GM23338 (cell line): Measurements from ENCODE around the gene PACS1. TPM values are rescaled to one million over a fixed set of nuclear protein-coding genes. Genes with fewer than 3 reads are reported as not detected.

Experiments
- ATAC-seq: fragments of 200-7000 bp; cut with Tn5 transposase; 3 replicates; pipeline ENCODE4 v1.9.1; 2020
- DNase-seq: peaks from one replicate; pipeline ENCODE4 v3.0.0-alpha.2; 2015; ENCODE audit warnings: low spot score
- H2AFZ ChIP-seq: fragments of 200-600 bp; sonication (generic); 2 replicates; pipeline ENCODE4 v1.8.0; 2016; ENCODE audit warnings: antibody characterized with exemption, mild to moderate bottlenecking, moderate library complexity
- H3F3A ChIP-seq: fragments of 200-600 bp; sonication (generic); replicated peaks from 2 replicates; pipeline ENCODE4 v1.8.0; 2017; ENCODE audit warnings: antibody characterized with exemption, mixed run types, low read depth
- H3K27ac ChIP-seq: fragments of 200-600 bp; sonication (generic); 2 replicates; pipeline ENCODE4 v1.6.1; 2016; ENCODE audit warnings: low read depth
- H3K27me3 ChIP-seq: fragments of 200-600 bp; sonication (generic); 2 replicates; pipeline ENCODE4 v1.8.0; 2016; ENCODE audit warnings: mild to moderate bottlenecking, mixed run types, moderate library complexity; ENCODE audit not compliant: insufficient read depth
- H3K36me3 ChIP-seq: fragments of 200-600 bp; sonication (generic); 2 replicates; pipeline ENCODE4 v1.8.0; 2016; ENCODE audit warnings: mild to moderate bottlenecking; ENCODE audit not compliant: insufficient read depth
- H3K4me1 ChIP-seq: fragments of 200-600 bp; sonication (generic); 2 replicates; pipeline ENCODE4 v1.8.0; 2016; ENCODE audit warnings: mild to moderate bottlenecking, moderate library complexity; ENCODE audit not compliant: insufficient read depth
- H3K4me2 ChIP-seq: fragments of 200-600 bp; sonication (generic); 2 replicates; pipeline ENCODE4 v1.7.1; 2017; ENCODE audit warnings: mixed run types
- H3K4me3 ChIP-seq: fragments of 200-600 bp; sonication (generic); 2 replicates; pipeline ENCODE4 v1.6.1; 2016; ENCODE audit warnings: mixed run types
- H3K79me2 ChIP-seq: fragments of 200-600 bp; sonication (generic); replicated peaks from 2 replicates; pipeline ENCODE4 v1.8.0; 2017; ENCODE audit warnings: mild to moderate bottlenecking; ENCODE audit not compliant: insufficient read depth
- H3K9me2 ChIP-seq: fragments of 200-600 bp; sonication (generic); 2 replicates; pipeline ENCODE4 v1.8.0; 2017; ENCODE audit not compliant: insufficient read depth
- H4K20me1 ChIP-seq: fragments of 200-600 bp; sonication (generic); replicated peaks from 2 replicates; pipeline ENCODE4 v1.8.0; 2017; ENCODE audit warnings: mild to moderate bottlenecking; ENCODE audit not compliant: insufficient read depth
- H3K27ac Mint-ChIP-seq: 2 replicates; pipeline ENCODE4 v1.8.0; 2020; ENCODE audit warnings: inconsistent platforms, mild to moderate bottlenecking, moderate library complexity, mixed read lengths
- H3K27me3 Mint-ChIP-seq: 3 replicates; pipeline ENCODE4 v1.8.0; 2022; ENCODE audit warnings: low read depth, mild to moderate bottlenecking, moderate library complexity, mixed read lengths, inconsistent platforms; ENCODE audit not compliant: insufficient read depth, poor library complexity
- H3K36me3 Mint-ChIP-seq: 3 replicates; pipeline ENCODE4 v1.8.0; 2021; ENCODE audit warnings: low read depth, mild to moderate bottlenecking, inconsistent platforms, moderate library complexity, mixed read lengths
- H3K4me1 Mint-ChIP-seq: 3 replicates; pipeline ENCODE4 v1.8.0; 2020; ENCODE audit warnings: mild to moderate bottlenecking, inconsistent platforms, mixed read lengths
- H3K4me3 Mint-ChIP-seq: 3 replicates; pipeline ENCODE4 v1.8.0; 2021; ENCODE audit warnings: moderate library complexity, mild to moderate bottlenecking, inconsistent platforms, mixed read lengths
- H3K9me3 Mint-ChIP-seq: 3 replicates; pipeline ENCODE4 v1.8.0; 2020; ENCODE audit warnings: moderate library complexity, mild to moderate bottlenecking, inconsistent platforms, mixed read lengths
- CREB1 ChIP-seq: fragments of 250-450 bp; sonication (Bioruptor Pico); IDR thresholded peaks from 2 replicates; pipeline ENCODE4 v1.5.0; 2020; ENCODE audit warnings: low read depth, mild to moderate bottlenecking, moderate library complexity
- EZH2 ChIP-seq: fragments of 200-600 bp; sonication (generic); IDR thresholded peaks from one replicate; pipeline ENCODE4 v1.8.0; 2017; ENCODE audit warnings: antibody characterized with exemption, mild to moderate bottlenecking, low read depth; ENCODE audit not compliant: unreplicated experiment
- EZH2phosphoT487 ChIP-seq: fragments of 200-600 bp; sonication (generic); IDR thresholded peaks from one replicate; pipeline ENCODE4 v1.8.1; 2018; ENCODE audit warnings: antibody characterized with exemption; ENCODE audit not compliant: unreplicated experiment
- JUNB ChIP-seq: IDR thresholded peaks from one replicate; pipeline ENCODE4 v1.6.1; 2016; ENCODE audit warnings: antibody characterized with exemption; ENCODE audit not compliant: unreplicated experiment
- POLR2AphosphoS5 ChIP-seq: IDR thresholded peaks from 2 replicates; pipeline ENCODE4 v1.6.1; 2016; ENCODE audit warnings: antibody characterized with exemption, low read depth
- STAT1 ChIP-seq: IDR thresholded peaks from one replicate; pipeline ENCODE4 v1.6.1; 2016; ENCODE audit warnings: antibody characterized with exemption; ENCODE audit not compliant: unreplicated experiment
- ZNF114 ChIP-seq: fragments of 250-450 bp; sonication (Bioruptor Pico); IDR thresholded peaks from 2 replicates; pipeline ENCODE4 v1.5.0; 2020; ENCODE audit warnings: mild to moderate bottlenecking, moderate library complexity
- ZNF331 ChIP-seq: fragments of 250-450 bp; sonication (Bioruptor Pico); IDR thresholded peaks from 2 replicates; pipeline ENCODE4 v1.5.0; 2020; ENCODE audit warnings: low read depth, mild to moderate bottlenecking, moderate library complexity
- polyA plus RNA-seq: library from polyadenylated mRNA; unstranded; fragments of >200 nt; fragmentation: Nextera tagmentation; extraction: Ambion mirVana; gene quantifications from 2 replicates; pipeline ENCODE4 v1.2.1, GENCODE V29; 2016
- total RNA-seq: library from RNA; depleted of rRNA; stranded (reverse); fragments of >200 nt; shearing (Covaris generic); gene quantifications from 2 replicates; pipeline ENCODE4 v1.2.3, GENCODE V29; 2014
- TF ChIP-seq, protein P1 (sequence below), 2 experiments: fragments of 200-600 bp in 1 of 2; sonication (generic) in 1 of 2; conservative IDR thresholded peaks; 2 replicates each; pipeline versions ENCODE4 v1.5.1 to v1.6.1; 2016 to 2017; ENCODE audit warnings: antibody characterized with exemption in 2 of 2, low read depth in 2 of 2, mild to moderate bottlenecking in 2 of 2, moderate library complexity in 1 of 2
- TF ChIP-seq, protein P2 (sequence below): IDR thresholded peaks from 2 replicates; pipeline ENCODE4 v1.6.1; 2016; ENCODE audit warnings: antibody characterized with exemption
- TF ChIP-seq, protein P3 (sequence below): fragments of 250-450 bp; sonication (Bioruptor Pico); IDR thresholded peaks from 2 replicates; pipeline ENCODE4 v1.5.0; 2020; ENCODE audit warnings: mild to moderate bottlenecking, moderate library complexity
- TF ChIP-seq, protein P4 (sequence below): IDR thresholded peaks from one replicate; pipeline ENCODE4 v1.6.1; 2018; ENCODE audit warnings: antibody characterized with exemption; ENCODE audit not compliant: unreplicated experiment

PACS1 gene
- total and polyA plus RNA-seq, 2 experiments from 2014 or later, result 8.0 to 37.5 TPM

DNA sequence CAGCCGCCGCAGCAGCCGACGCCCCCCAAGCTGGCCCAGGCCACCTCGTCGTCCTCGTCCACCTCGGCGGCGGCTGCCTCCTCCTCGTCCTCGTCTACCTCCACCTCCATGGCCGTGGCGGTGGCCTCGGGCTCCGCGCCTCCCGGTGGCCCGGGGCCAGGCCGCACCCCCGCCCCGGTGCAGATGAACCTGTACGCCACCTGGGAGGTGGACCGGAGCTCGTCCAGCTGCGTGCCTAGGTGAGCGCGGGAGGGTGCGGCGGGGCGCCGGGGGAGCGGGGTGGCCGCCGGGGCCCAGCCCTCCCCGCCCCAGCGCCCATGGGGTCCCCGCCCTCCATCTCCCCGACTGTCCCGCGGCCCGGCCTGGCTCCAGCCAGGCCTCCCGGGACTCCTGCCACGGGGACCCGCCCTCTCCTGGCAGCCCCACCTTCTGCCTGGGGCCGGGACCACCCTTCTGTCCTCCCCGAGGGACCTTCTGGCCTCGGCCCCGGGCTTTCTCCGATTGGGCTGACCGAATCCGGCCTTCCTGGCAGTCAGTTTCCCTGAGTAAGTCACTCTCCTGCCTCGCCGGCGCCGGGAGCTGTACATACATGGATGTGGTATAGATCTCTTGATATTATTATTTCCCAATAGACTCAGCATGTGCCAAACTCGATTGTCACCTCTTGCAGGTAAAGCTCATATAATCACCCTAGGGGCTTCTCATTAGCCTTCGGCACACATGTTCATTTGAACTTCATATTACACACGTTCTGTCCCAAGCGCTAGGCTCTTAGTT lies 720 bp downstream of the PACS1 start (continued):
- no peak for TF ChIP-seq CREB1

DNA sequence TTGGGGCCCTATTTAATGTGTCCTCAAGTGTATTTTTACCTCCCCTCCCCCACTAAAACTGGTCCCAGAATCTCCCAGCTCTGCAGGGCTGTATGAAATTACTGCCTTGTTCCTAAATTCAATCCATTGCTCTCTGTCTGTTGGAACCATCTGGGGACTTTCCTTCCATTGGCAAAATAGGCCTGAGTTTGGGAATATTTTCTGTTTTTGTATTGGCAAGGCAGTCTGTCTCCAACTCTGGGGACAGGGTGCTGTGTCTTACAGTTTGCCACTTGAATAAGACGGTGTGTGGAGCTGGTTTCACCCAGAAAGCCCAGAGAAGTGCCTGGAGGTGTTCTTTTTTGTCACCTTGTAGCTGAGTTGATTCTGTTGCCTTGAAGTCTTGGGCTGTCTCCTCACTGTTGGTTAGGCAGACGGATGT lies 1.3 kb downstream of the PACS1 start:
- H3K27me3 Mint-ChIP-seq, result peaks cover 14% of the 10 kb centered on the region
- H3K79me2 ChIP-seq, result peaks cover 27% of the 10 kb centered on the region
- H3K27ac ChIP-seq, result no peak overlapping the region
- peaks cover 17% of the 10 kb centered on the region for H3K36me3 ChIP-seq
- peaks cover 36% of the 10 kb centered on the region for H3K36me3 Mint-ChIP-seq
- H3K9me3 Mint-ChIP-seq, result no peaks in the 10 kb centered on the region; the same call in 2 of the 3 replicates
- H3K4me3 Mint-ChIP-seq, result peak overlapping the region; percentile 85
- DNase-seq, result no peak
- peaks cover 25% of the 10 kb centered on the region for H3F3A ChIP-seq
- peaks cover 27% of the 10 kb centered on the region for H3K4me1 Mint-ChIP-seq
- H2AFZ ChIP-seq, result peak overlapping the region; percentile 86
- peak overlapping the region; percentile 90 for H3K4me3 ChIP-seq
- H3K27me3 ChIP-seq, result no peaks in the 10 kb centered on the region
- no peak for ATAC-seq
- H3K9me2 ChIP-seq, result no peaks in the 10 kb centered on the region
- H3K4me1 ChIP-seq, result peaks cover 25% of the 10 kb centered on the region
- H3K27ac Mint-ChIP-seq, result no peak overlapping the region; the same call in 1 of the 2 replicates
- H3K4me2 ChIP-seq, result peak overlapping the region; percentile 98
- H4K20me1 ChIP-seq, result peaks cover 7% of the 10 kb centered on the region; the same call in 1 of the 2 replicates
- TF ChIP-seq, protein P1, sequence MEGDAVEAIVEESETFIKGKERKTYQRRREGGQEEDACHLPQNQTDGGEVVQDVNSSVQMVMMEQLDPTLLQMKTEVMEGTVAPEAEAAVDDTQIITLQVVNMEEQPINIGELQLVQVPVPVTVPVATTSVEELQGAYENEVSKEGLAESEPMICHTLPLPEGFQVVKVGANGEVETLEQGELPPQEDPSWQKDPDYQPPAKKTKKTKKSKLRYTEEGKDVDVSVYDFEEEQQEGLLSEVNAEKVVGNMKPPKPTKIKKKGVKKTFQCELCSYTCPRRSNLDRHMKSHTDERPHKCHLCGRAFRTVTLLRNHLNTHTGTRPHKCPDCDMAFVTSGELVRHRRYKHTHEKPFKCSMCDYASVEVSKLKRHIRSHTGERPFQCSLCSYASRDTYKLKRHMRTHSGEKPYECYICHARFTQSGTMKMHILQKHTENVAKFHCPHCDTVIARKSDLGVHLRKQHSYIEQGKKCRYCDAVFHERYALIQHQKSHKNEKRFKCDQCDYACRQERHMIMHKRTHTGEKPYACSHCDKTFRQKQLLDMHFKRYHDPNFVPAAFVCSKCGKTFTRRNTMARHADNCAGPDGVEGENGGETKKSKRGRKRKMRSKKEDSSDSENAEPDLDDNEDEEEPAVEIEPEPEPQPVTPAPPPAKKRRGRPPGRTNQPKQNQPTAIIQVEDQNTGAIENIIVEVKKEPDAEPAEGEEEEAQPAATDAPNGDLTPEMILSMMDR (conservative IDR thresholded peaks at IDR 0.05; ENCODE audit: low read depth in 2 of 2), result no peak
- TF ChIP-seq ZNF114, result no peak
- no peak for TF ChIP-seq CREB1
- no peak for TF ChIP-seq POLR2AphosphoS5
- TF ChIP-seq JUNB, result no peak
- TF ChIP-seq, protein P2, sequence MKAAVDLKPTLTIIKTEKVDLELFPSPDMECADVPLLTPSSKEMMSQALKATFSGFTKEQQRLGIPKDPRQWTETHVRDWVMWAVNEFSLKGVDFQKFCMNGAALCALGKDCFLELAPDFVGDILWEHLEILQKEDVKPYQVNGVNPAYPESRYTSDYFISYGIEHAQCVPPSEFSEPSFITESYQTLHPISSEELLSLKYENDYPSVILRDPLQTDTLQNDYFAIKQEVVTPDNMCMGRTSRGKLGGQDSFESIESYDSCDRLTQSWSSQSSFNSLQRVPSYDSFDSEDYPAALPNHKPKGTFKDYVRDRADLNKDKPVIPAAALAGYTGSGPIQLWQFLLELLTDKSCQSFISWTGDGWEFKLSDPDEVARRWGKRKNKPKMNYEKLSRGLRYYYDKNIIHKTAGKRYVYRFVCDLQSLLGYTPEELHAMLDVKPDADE, result no peak
- TF ChIP-seq STAT1, result no peak
- TF ChIP-seq EZH2, result no peak
- TF ChIP-seq, protein P3, sequence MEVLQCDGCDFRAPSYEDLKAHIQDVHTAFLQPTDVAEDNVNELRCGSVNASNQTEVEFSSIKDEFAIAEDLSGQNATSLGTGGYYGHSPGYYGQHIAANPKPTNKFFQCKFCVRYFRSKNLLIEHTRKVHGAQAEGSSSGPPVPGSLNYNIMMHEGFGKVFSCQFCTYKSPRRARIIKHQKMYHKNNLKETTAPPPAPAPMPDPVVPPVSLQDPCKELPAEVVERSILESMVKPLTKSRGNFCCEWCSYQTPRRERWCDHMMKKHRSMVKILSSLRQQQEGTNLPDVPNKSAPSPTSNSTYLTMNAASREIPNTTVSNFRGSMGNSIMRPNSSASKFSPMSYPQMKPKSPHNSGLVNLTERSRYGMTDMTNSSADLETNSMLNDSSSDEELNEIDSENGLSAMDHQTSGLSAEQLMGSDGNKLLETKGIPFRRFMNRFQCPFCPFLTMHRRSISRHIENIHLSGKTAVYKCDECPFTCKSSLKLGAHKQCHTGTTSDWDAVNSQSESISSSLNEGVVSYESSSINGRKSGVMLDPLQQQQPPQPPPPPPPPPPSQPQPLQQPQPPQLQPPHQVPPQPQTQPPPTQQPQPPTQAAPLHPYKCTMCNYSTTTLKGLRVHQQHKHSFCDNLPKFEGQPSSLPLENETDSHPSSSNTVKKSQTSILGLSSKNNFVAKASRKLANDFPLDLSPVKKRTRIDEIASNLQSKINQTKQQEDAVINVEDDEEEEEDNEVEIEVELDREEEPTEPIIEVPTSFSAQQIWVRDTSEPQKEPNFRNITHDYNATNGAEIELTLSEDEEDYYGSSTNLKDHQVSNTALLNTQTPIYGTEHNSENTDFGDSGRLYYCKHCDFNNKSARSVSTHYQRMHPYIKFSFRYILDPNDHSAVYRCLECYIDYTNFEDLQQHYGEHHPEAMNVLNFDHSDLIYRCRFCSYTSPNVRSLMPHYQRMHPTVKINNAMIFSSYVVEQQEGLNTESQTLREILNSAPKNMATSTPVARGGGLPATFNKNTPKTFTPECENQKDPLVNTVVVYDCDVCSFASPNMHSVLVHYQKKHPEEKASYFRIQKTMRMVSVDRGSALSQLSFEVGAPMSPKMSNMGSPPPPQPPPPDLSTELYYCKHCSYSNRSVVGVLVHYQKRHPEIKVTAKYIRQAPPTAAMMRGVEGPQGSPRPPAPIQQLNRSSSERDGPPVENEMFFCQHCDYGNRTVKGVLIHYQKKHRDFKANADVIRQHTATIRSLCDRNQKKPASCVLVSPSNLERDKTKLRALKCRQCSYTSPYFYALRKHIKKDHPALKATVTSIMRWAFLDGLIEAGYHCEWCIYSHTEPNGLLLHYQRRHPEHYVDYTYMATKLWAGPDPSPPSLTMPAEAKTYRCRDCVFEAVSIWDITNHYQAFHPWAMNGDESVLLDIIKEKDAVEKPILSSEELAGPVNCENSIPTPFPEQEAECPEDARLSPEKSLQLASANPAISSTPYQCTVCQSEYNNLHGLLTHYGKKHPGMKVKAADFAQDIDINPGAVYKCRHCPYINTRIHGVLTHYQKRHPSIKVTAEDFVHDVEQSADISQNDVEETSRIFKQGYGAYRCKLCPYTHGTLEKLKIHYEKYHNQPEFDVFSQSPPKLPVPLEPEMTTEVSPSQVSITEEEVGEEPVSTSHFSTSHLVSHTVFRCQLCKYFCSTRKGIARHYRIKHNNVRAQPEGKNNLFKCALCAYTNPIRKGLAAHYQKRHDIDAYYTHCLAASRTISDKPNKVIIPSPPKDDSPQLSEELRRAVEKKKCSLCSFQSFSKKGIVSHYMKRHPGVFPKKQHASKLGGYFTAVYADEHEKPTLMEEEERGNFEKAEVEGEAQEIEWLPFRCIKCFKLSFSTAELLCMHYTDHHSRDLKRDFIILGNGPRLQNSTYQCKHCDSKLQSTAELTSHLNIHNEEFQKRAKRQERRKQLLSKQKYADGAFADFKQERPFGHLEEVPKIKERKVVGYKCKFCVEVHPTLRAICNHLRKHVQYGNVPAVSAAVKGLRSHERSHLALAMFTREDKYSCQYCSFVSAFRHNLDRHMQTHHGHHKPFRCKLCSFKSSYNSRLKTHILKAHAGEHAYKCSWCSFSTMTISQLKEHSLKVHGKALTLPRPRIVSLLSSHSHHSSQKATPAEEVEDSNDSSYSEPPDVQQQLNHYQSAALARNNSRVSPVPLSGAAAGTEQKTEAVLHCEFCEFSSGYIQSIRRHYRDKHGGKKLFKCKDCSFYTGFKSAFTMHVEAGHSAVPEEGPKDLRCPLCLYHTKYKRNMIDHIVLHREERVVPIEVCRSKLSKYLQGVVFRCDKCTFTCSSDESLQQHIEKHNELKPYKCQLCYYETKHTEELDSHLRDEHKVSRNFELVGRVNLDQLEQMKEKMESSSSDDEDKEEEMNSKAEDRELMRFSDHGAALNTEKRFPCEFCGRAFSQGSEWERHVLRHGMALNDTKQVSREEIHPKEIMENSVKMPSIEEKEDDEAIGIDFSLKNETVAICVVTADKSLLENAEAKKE (CRISPR knock-in tag), result no peak
- no peak for TF ChIP-seq ZNF331 (CRISPR knock-in tag)
- TF ChIP-seq, protein P4, sequence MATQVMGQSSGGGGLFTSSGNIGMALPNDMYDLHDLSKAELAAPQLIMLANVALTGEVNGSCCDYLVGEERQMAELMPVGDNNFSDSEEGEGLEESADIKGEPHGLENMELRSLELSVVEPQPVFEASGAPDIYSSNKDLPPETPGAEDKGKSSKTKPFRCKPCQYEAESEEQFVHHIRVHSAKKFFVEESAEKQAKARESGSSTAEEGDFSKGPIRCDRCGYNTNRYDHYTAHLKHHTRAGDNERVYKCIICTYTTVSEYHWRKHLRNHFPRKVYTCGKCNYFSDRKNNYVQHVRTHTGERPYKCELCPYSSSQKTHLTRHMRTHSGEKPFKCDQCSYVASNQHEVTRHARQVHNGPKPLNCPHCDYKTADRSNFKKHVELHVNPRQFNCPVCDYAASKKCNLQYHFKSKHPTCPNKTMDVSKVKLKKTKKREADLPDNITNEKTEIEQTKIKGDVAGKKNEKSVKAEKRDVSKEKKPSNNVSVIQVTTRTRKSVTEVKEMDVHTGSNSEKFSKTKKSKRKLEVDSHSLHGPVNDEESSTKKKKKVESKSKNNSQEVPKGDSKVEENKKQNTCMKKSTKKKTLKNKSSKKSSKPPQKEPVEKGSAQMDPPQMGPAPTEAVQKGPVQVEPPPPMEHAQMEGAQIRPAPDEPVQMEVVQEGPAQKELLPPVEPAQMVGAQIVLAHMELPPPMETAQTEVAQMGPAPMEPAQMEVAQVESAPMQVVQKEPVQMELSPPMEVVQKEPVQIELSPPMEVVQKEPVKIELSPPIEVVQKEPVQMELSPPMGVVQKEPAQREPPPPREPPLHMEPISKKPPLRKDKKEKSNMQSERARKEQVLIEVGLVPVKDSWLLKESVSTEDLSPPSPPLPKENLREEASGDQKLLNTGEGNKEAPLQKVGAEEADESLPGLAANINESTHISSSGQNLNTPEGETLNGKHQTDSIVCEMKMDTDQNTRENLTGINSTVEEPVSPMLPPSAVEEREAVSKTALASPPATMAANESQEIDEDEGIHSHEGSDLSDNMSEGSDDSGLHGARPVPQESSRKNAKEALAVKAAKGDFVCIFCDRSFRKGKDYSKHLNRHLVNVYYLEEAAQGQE, result no peak
- TF ChIP-seq EZH2phosphoT487, result no peak
